ENCODE data around the gene RXRA.
A peak's percentile ranks its signal among the peaks of the same experiment; 100 is the strongest.

RXRA gene

GRCh38 chr9:134291961-134292871 is 34.0 kb upstream of the RXRA start:
- Mint-ChIP-seq H3K9me3 (no peaks in the 10 kb centered on the region), H3K36me3 (ENCODE audit: low read depth) (no peaks in the 10 kb centered on the region), H3K27ac (no peak overlapping the region), H3K4me3 (no peak overlapping the region), H3K27me3 (ENCODE audit: low read depth, poor library complexity) (peaks cover 16% of the 10 kb centered on the region), H3K4me1 (peaks cover 73% of the 10 kb centered on the region)
- DNase-seq, result no peak
- TF ChIP-seq CTCF (IDR thresholded peaks at IDR 0.05), result no peak

- no peak for TF ChIP-seq CTCF (IDR thresholded peaks at IDR 0.05)
- Mint-ChIP-seq H3K4me3 (no peak overlapping the region), H3K27me3 (ENCODE audit: low read depth, poor library complexity) (peaks cover 16% of the 10 kb centered on the region), H3K4me1 (peaks cover 69% of the 10 kb centered on the region), H3K9me3 (no peaks in the 10 kb centered on the region), H3K36me3 (ENCODE audit: low read depth) (no peaks in the 10 kb centered on the region), H3K27ac (no peak overlapping the region)
- no peak for DNase-seq
Observed at GRCh38 chr9:134293031-134293521, 33.2 kb upstream of the RXRA start.

- Mint-ChIP-seq H3K4me3 (no peak overlapping the region), H3K9me3 (no peaks in the 10 kb centered on the region), H3K27ac (no peak overlapping the region), H3K36me3 (ENCODE audit: low read depth) (no peaks in the 10 kb centered on the region), H3K27me3 (ENCODE audit: low read depth, poor library complexity) (peaks cover 20% of the 10 kb centered on the region), H3K4me1 (peaks cover 63% of the 10 kb centered on the region)
- no peak for TF ChIP-seq CTCF (IDR thresholded peaks at IDR 0.05)
- no peak for DNase-seq
Observed at GRCh38 chr9:134293611-134294152, 32.6 kb upstream of the RXRA start.

- Mint-ChIP-seq H3K27me3 (ENCODE audit: low read depth, poor library complexity) (peaks cover 25% of the 10 kb centered on the region), H3K9me3 (no peaks in the 10 kb centered on the region), H3K4me3 (no peak overlapping the region), H3K36me3 (ENCODE audit: low read depth) (no peaks in the 10 kb centered on the region), H3K4me1 (peaks cover 55% of the 10 kb centered on the region), H3K27ac (no peak overlapping the region)
- DNase-seq, result peak; percentile 49
- TF ChIP-seq CTCF (IDR thresholded peaks at IDR 0.05), result no peak
Observed at GRCh38 chr9:134294153-134295071, 31.8 kb upstream of the RXRA start.

- peaks cover 20% of the 10 kb centered on the region for H3K27me3 Mint-ChIP-seq (ENCODE audit: low read depth, poor library complexity)
- no peaks in the 10 kb centered on the region for H3K36me3 Mint-ChIP-seq (ENCODE audit: low read depth)
- no peak for TF ChIP-seq CTCF (IDR thresholded peaks at IDR 0.05)
- no peak overlapping the region for H3K27ac Mint-ChIP-seq
- peak overlapping the region; percentile 40 for H3K4me3 Mint-ChIP-seq
- no peak for DNase-seq
- no peaks in the 10 kb centered on the region for H3K9me3 Mint-ChIP-seq
- H3K4me1 Mint-ChIP-seq, result peaks cover 54% of the 10 kb centered on the region
Observed at GRCh38 chr9:134295101-134295745, 31.0 kb upstream of the RXRA start.

Measured in nephron progenitor cell (in vitro differentiated cells).